ENCODE measurements around the gene KATNAL2. TPM values are rescaled to one million over a fixed set of nuclear protein-coding genes. Genes with fewer than 3 reads are reported as not detected.

KATNAL2 gene
- total RNA-seq, 1 experiment from 2014 or later: 12.1 TPM

GRCh38 chr18:46917108-46917802 lies at the start of gene KATNAL2, which contains the start of gene PIAS2 (continued):
- TF ChIP-seq E2F5 (CRISPR knock-in tag; IDR thresholded peaks at IDR 0.05) (peak; percentile 47; the same call in 1 of the 2 replicates), OVOL2 (CRISPR knock-in tag; IDR thresholded peaks at IDR 0.05; ENCODE audit: borderline replicate concordance) (no peak), MYBL2 (CRISPR knock-in tag; IDR thresholded peaks at IDR 0.05) (0 out of 2 replicates have a peak, but pooled peaks have one; percentile 69), PRDM15 (CRISPR knock-in tag; IDR thresholded peaks at IDR 0.05) (no peak), ZNF281 (CRISPR knock-in tag; IDR thresholded peaks at IDR 0.05) (no peak), ERG (CRISPR knock-in tag; IDR thresholded peaks at IDR 0.05) (no peak), CREB1 (CRISPR knock-in tag; IDR thresholded peaks at IDR 0.05) (no peak), ZBTB21 (CRISPR knock-in tag; IDR thresholded peaks at IDR 0.05; ENCODE audit: borderline replicate concordance) (0 out of 2 replicates have a peak, but pooled peaks have one; percentile 49)

GRCh38 chr18:46868169-46868921 lies 49.1 kb upstream of the KATNAL2 start:
- ATAC-seq: peak; percentile 82

GRCh38 chr18:46877329-46877987 lies 39.9 kb upstream of the KATNAL2 start:
- POLR2A ChIA-PET: no interaction called here
- Mint-ChIP-seq H3K4me3 (no peak overlapping the region), H3K27me3 (ENCODE audit: low read depth) (no peaks in the 10 kb centered on the region), H3K9me3 (peaks cover 60% of the 10 kb centered on the region), H3K36me3 (peaks cover 82% of the 10 kb centered on the region), H3K27ac (peak overlapping the region; percentile 89), H3K4me1 (peaks cover 43% of the 10 kb centered on the region)
- ATAC-seq: peak; percentile 7; the same call in 1 of the 2 replicates
- CTCF ChIA-PET: interaction anchor here (0.6 kb wide), 1 partner anchor 75 kb away, joined by 4 read pairs; no protein-coding TSS in a partner anchor
- DNase-seq (ENCODE audit: low spot score): no peak
- TF ChIP-seq FOXP1 (CRISPR knock-in tag; IDR thresholded peaks at IDR 0.05; ENCODE audit: borderline replicate concordance) (no peak), MAX (CRISPR knock-in tag; IDR thresholded peaks at IDR 0.05) (no peak), ELF4 (CRISPR knock-in tag; IDR thresholded peaks at IDR 0.05; ENCODE audit: low read depth) (no peak), AR (CRISPR knock-in tag; IDR thresholded peaks at IDR 0.05) (no peak), ERG (CRISPR knock-in tag; IDR thresholded peaks at IDR 0.05) (no peak), E2F5 (CRISPR knock-in tag; IDR thresholded peaks at IDR 0.05) (no peak)

More at GRCh38 chr18:46868169-46868921, 49.1 kb upstream of the KATNAL2 start:
- Mint-ChIP-seq H3K36me3 (peaks cover 52% of the 10 kb centered on the region), H3K27ac (peak overlapping the region; percentile 79), H3K4me3 (peak overlapping the region; percentile 70), H3K4me1 (peaks cover 44% of the 10 kb centered on the region), H3K27me3 (ENCODE audit: low read depth) (no peaks in the 10 kb centered on the region), H3K9me3 (peaks cover 40% of the 10 kb centered on the region)
- TF ChIP-seq ETV6 (CRISPR knock-in tag; IDR thresholded peaks at IDR 0.05): 0 out of 2 replicates have a peak, but pooled peaks have one; percentile 9
- TF ChIP-seq CREB1 (CRISPR knock-in tag; IDR thresholded peaks at IDR 0.05): no peak
- POLR2A ChIA-PET: no interaction called here
- CTCF ChIA-PET: interaction anchor here (0.6 to 1.1 kb wide), 2 partner anchors 24 to 411 kb away, joined by 3 read pairs; no protein-coding TSS in a partner anchor
- DNase-seq (ENCODE audit: low spot score): no peak

Data from WTC11 (cell line).